NCI-H2196 treated with DMSO at 0.1 percent for 48 hours (cell line): ENCODE data around the gene TSPAN31.
"Not testable (repeated sequence)": the region's sequence is repeated elsewhere in the genome, so short reads cannot be mapped to it uniquely, and the experiment has no call there.

Source experiments
- DNase-seq: peaks from one replicate; lab custom pipeline; 2025; ENCODE audit not compliant: unreplicated experiment; lab: John Stamatoyannopoulos, UW

The TSPAN31 gene

GRCh38 chr12:57721846-57722608 is 22.8 kb upstream of the TSPAN31 start:
- DNase-seq: not testable (repeated sequence)

GRCh38 chr12:57722716-57723629 is 21.9 kb upstream of the TSPAN31 start:
- DNase-seq: no peak

- DNase-seq: no peak
These were observed 21.2 kb upstream of the TSPAN31 start for GRCh38 chr12:57723630-57723962.

GRCh38 chr12:57724003-57724935 is 20.6 kb upstream of the TSPAN31 start:
- DNase-seq: no peak

- no peak for DNase-seq
These were observed 19.7 kb upstream of the TSPAN31 start for GRCh38 chr12:57724936-57725740.

GRCh38 chr12:57725851-57726150 is 19.0 kb upstream of the TSPAN31 start:
- DNase-seq: no peak

GRCh38 chr12:57726151-57726883 is 18.5 kb upstream of the TSPAN31 start:
- peak; percentile 82 for DNase-seq

- no peak for DNase-seq
These were observed 17.7 kb upstream of the TSPAN31 start for GRCh38 chr12:57726884-57727757.

GRCh38 chr12:57727758-57728395 is 17.0 kb upstream of the TSPAN31 start:
- DNase-seq: no peak

GRCh38 chr12:57729321-57729844 is 15.5 kb upstream of the TSPAN31 start:
- no peak for DNase-seq

GRCh38 chr12:57730336-57731067 is 14.3 kb upstream of the TSPAN31 start:
- DNase-seq: no peak

GRCh38 chr12:57731411-57732080 is 13.3 kb upstream of the TSPAN31 start:
- DNase-seq: no peak

- DNase-seq: no peak
These were observed 12.6 kb upstream of the TSPAN31 start for GRCh38 chr12:57732270-57732669.

- no peak for DNase-seq
These were observed 11.9 kb upstream of the TSPAN31 start for GRCh38 chr12:57732726-57733593.

- DNase-seq: no peak
These were observed 10.9 kb upstream of the TSPAN31 start for GRCh38 chr12:57733928-57734327.

GRCh38 chr12:57734591-57734990 is 10.2 kb upstream of the TSPAN31 start:
- DNase-seq: no peak
